A673 (cell line): ENCODE measurements around the gene MRPL44. TPM values are rescaled to one million over a fixed set of nuclear protein-coding genes. Genes with fewer than 3 reads are reported as not detected.
A peak's percentile ranks its signal among the peaks of the same experiment; 100 is the strongest.

Experiments used
- BruUV-seq: library from RNA; stranded (reverse); fragments of 400-500 nt; replicated peaks from 2 replicates; lab custom pipeline; 2021; lab: Mats Ljungman, UMichigan
- CTCF ChIA-PET: fragments of 300-600 bp; sonication (Branson Sonifier 250); formaldehyde crosslinking; loops from one replicate; lab custom pipeline; 2022; ENCODE audit warnings: antibody characterized with exemption; lab: Charles Lee
- POLR2A ChIA-PET: fragments of 300-600 bp; sonication (Branson Sonifier 250); formaldehyde crosslinking; loops from one replicate; lab custom pipeline; 2022; ENCODE audit warnings: antibody characterized with exemption; ENCODE audit not compliant: low non-redundant PET; lab: Charles Lee
- DNase-seq: peaks from one replicate; pipeline ENCODE4 v3.0.0-alpha.2; 2015; ENCODE audit warnings: low spot score
- H3K27ac ChIP-seq: fragments of 200-600 bp; sonication (generic); 2 replicates; pipeline ENCODE4 v1.5.1; 2016; ENCODE audit warnings: mixed run types, low read depth, mild to moderate bottlenecking, mixed read lengths, antibody characterized with exemption, low read length; ENCODE audit not compliant: poor library complexity, severe bottlenecking
- H3K27me3 ChIP-seq: fragments of 200-600 bp; sonication (generic); replicated peaks from 2 replicates; pipeline ENCODE4 v1.6.1; 2017; ENCODE audit warnings: mixed run types, low read depth, mild to moderate bottlenecking, mixed read lengths, antibody characterized with exemption, low read length; ENCODE audit not compliant: insufficient read depth, poor library complexity
- H3K36me3 ChIP-seq: fragments of 200-600 bp; sonication (generic); 2 replicates; pipeline ENCODE4 v1.6.1; 2016; ENCODE audit warnings: mixed run types, mild to moderate bottlenecking, mixed read lengths, antibody characterized with exemption, low read length; ENCODE audit not compliant: insufficient read depth, poor library complexity, severe bottlenecking
- H3K4me1 ChIP-seq: fragments of 200-600 bp; sonication (generic); 2 replicates; pipeline ENCODE4 v1.6.1; 2017; ENCODE audit warnings: mixed run types, mild to moderate bottlenecking, mixed read lengths, antibody characterized with exemption, low read length; ENCODE audit not compliant: insufficient read depth, poor library complexity, severe bottlenecking
- H3K4me3 ChIP-seq: fragments of 200-600 bp; sonication (generic); 2 replicates; pipeline ENCODE4 v1.5.1; 2016; ENCODE audit warnings: low read depth, mixed run types, mild to moderate bottlenecking, mixed read lengths, low read length; ENCODE audit not compliant: poor library complexity, severe bottlenecking
- H3K9me3 ChIP-seq: fragments of 200-600 bp; sonication (generic); 2 replicates; pipeline ENCODE4 v1.6.1; 2016; ENCODE audit warnings: mixed run types, low read depth, mild to moderate bottlenecking, mixed read lengths, antibody characterized with exemption, low read length; ENCODE audit not compliant: poor library complexity, severe bottlenecking
- CTCF ChIP-seq: fragments of 300-800, 200-600 bp; sonication (generic); conservative IDR thresholded peaks from 2 replicates; pipeline ENCODE4 v1.5.1; 2017; ENCODE audit warnings: low read depth, mild to moderate bottlenecking, antibody characterized with exemption, low read length, moderate library complexity, mixed read lengths
- EZH2 ChIP-seq: fragments of 200-600 bp; sonication (generic); IDR thresholded peaks from 2 replicates; pipeline ENCODE4 v1.6.1; 2017; ENCODE audit warnings: borderline replicate concordance, low read depth, mild to moderate bottlenecking, mixed read lengths, antibody characterized with exemption, low read length; ENCODE audit not compliant: poor library complexity, severe bottlenecking
- intact Hi-C: fragments of 100-400 bp; cut with micrococcal nuclease; formaldehyde crosslinking; loops from one replicate; pipeline ENCODE4 v1.10.0; 2022; ENCODE audit not compliant: unreplicated experiment
- total RNA-seq: library from RNA; stranded (reverse); gene quantifications from 2 replicates; pipeline ENCODE4 v1.2.3, GENCODE V29; 2021

MRPL44 gene
- total RNA-seq, 1 experiment from 2014 or later = 38.3 TPM

- no peak for TF ChIP-seq CTCF
- TF ChIP-seq EZH2 = no peak
These were observed 28.9 kb upstream of the MRPL44 start for GRCh38 chr2:223928113-223929006.

GRCh38 chr2:223929571-223930102 is 27.6 kb upstream of the MRPL44 start:
- POLR2A ChIA-PET = no interaction called here
- Histone ChIP-seq H3K36me3 (peaks cover 6% of the 10 kb centered on the region), H3K9me3 (peaks cover 19% of the 10 kb centered on the region), H3K4me1 (peaks cover 29% of the 10 kb centered on the region), H3K4me3 (no peak overlapping the region), H3K27ac (no peak overlapping the region), H3K27me3 (no peaks in the 10 kb centered on the region)
- no TSS peak for BruUV-seq
- TF ChIP-seq CTCF (no peak), EZH2 (no peak)
- CTCF ChIA-PET = no interaction called here
- intact Hi-C loops = no loop called here
- no peak for DNase-seq

More at GRCh38 chr2:223928113-223929006, 28.9 kb upstream of the MRPL44 start:
- intact Hi-C loops = no loop called here
- peaks cover 23% of the 10 kb centered on the region for H3K4me1 ChIP-seq
- ChIA-PET CTCF (no interaction called here), POLR2A (no interaction called here)
- no peak for DNase-seq
- H3K9me3 ChIP-seq = peaks cover 19% of the 10 kb centered on the region
- H3K27ac ChIP-seq = no peak overlapping the region
- H3K36me3 ChIP-seq = peaks cover 9% of the 10 kb centered on the region
- H3K27me3 ChIP-seq = no peaks in the 10 kb centered on the region
- H3K4me3 ChIP-seq = no peak overlapping the region
- BruUV-seq = no TSS peak

- Histone ChIP-seq H3K27ac (peak overlapping the region; percentile 26), H3K27me3 (no peaks in the 10 kb centered on the region), H3K9me3 (peaks cover 19% of the 10 kb centered on the region), H3K36me3 (peaks cover 6% of the 10 kb centered on the region), H3K4me3 (no peak overlapping the region), H3K4me1 (peaks cover 32% of the 10 kb centered on the region)
- intact Hi-C loops = no loop called here
- ChIA-PET CTCF (no interaction called here), POLR2A (interaction anchor here (0.6 kb wide), 1 partner anchor 28 kb away, joined by 3 read pairs; no protein-coding TSS in a partner anchor)
- BruUV-seq = no TSS peak
- TF ChIP-seq CTCF (no peak), EZH2 (no peak)
- no peak for DNase-seq
These were observed 26.9 kb upstream of the MRPL44 start for GRCh38 chr2:223930103-223930976.
